HFF-Myc (cell line): Measurements from ENCODE around the gene AGMO.

Experiments
- DNase-seq: peaks from one replicate; pipeline ENCODE4 v3.0.0-alpha.2; 2011; ENCODE audit warnings: low read depth; ENCODE audit errors: extremely low read depth
- H3K4me3 ChIP-seq: replicated peaks from 2 replicates; pipeline ENCODE4 v1.5.1; 2011; ENCODE audit warnings: low read depth, mild to moderate bottlenecking, control low read depth, low read length
- TF ChIP-seq, protein P1 (sequence below): IDR thresholded peaks from 2 replicates; pipeline ENCODE4 v1.5.1; 2012; ENCODE audit warnings: mild to moderate bottlenecking, low read depth, low read length, control low read depth; ENCODE audit errors: missing control alignments

Gene AGMO

GRCh38 chr7:15485998-15486397, 75.8 kb downstream of the AGMO start:
- TF ChIP-seq, protein P1, sequence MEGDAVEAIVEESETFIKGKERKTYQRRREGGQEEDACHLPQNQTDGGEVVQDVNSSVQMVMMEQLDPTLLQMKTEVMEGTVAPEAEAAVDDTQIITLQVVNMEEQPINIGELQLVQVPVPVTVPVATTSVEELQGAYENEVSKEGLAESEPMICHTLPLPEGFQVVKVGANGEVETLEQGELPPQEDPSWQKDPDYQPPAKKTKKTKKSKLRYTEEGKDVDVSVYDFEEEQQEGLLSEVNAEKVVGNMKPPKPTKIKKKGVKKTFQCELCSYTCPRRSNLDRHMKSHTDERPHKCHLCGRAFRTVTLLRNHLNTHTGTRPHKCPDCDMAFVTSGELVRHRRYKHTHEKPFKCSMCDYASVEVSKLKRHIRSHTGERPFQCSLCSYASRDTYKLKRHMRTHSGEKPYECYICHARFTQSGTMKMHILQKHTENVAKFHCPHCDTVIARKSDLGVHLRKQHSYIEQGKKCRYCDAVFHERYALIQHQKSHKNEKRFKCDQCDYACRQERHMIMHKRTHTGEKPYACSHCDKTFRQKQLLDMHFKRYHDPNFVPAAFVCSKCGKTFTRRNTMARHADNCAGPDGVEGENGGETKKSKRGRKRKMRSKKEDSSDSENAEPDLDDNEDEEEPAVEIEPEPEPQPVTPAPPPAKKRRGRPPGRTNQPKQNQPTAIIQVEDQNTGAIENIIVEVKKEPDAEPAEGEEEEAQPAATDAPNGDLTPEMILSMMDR, result no peak
- DNase-seq, result no peak
- H3K4me3 ChIP-seq, result no peak overlapping the region

DNA sequence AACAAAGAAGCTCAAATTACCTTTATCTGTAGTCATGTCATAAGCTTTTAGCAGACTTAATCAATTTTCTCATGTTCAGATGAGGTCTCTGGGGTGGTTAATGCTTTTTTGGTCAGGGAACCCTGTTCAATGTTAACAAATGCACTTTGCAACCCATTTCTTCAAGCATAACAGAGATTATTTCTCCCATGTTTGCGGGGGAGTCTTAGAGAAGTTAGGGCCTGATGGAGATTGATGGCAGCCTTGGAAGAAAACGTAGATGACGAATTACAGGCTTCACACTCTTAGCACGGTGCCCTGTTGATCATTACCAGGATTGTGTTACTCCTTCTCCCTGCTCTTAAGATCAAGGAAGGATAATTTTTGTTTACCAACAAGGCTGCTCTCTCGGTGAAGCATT, 76.4 kb downstream of the AGMO start:
- no peak for DNase-seq
- TF ChIP-seq, protein P1, result no peak
- no peak overlapping the region for H3K4me3 ChIP-seq

GRCh38 chr7:15481132-15481531, 80.7 kb downstream of the AGMO start:
- no peak for DNase-seq
- H3K4me3 ChIP-seq, result no peak overlapping the region
- TF ChIP-seq, protein P1, result no peak

GRCh38 chr7:15478401-15478800, 83.4 kb downstream of the AGMO start:
- no peak for DNase-seq
- no peak overlapping the region for H3K4me3 ChIP-seq
- TF ChIP-seq, protein P1, result no peak

DNA sequence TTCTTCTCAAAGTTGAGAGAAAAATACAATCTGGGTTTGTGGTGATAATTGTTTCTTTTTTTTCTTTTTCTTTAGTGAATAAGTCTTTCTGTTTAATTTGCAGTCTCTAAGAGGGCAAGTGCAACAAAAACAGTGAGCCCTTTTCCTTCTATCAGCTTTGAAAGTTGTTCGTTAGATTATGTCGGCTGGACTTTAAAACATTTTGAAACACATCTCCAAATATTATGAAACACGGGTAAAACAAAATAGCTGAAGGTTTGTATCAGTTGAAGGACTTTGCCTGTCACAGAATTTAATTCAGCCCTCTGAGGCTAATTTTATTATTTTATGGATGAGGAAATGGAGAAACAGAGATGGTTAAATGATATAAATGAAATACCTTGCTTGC, 85.3 kb downstream of the AGMO start:
- no peak for DNase-seq
- no peak overlapping the region for H3K4me3 ChIP-seq
- TF ChIP-seq, protein P1, result no peak

DNA sequence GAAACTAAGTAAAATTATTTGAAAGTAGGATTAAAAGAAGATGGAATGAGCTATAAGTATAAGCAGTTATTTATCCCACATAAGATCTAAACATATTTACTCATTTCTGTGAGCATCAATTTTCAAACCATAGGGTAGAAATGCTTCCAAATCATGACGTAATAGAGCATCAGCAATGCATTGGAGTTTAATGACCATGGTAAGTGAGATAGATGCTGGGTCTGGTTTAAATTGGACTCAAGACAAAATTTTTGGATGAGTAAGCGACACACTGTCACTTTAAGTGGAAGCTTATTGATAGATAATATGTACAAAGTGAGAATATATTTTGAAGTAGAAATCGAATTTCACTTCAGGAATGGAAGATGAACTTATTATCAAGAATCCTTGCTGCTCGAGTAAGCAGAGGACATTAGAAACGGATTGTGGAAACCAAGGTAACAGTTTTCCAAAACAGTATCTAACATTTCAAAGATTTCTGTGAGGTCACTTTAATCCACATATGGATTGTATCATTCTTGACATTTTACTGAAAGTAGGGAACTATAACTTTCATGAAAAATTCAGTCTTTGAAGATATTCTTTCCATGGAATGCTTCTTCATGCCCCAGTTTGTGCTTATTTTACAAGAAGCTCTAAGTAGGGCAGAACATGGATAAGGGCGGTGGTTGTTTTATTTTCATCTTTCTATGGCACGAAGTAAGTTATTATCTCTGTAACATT, 85.8 kb downstream of the AGMO start:
- TF ChIP-seq, protein P1, result no peak
- no peak overlapping the region for H3K4me3 ChIP-seq

DNA sequence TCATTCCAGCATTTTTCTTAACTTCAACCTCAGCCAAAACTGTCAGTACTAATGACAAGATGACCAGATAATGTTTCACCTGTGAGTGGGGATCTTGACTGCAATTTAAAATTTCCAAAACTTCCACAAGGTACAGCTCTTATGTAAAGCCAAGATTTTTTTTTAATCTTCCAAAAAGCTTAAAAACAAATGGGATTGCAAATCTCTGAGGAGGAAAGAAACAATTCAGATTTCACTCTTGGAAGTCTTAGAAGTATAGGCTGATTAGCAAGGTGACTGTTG, 90.2 kb downstream of the AGMO start:
- no peak for DNase-seq
- no peak overlapping the region for H3K4me3 ChIP-seq
- TF ChIP-seq, protein P1, result no peak

More for the DNA sequence above, 85.8 kb downstream of the AGMO start:
- no peak for DNase-seq
